ENCODE measurements around the gene MYL4.
A peak's percentile ranks its signal among the peaks of the same experiment; 100 is the strongest.
"Not testable (repeated sequence)": the region's sequence is repeated elsewhere in the genome, so short reads cannot be mapped to it uniquely, and the experiment has no call there.

MYL4 gene

DNA sequence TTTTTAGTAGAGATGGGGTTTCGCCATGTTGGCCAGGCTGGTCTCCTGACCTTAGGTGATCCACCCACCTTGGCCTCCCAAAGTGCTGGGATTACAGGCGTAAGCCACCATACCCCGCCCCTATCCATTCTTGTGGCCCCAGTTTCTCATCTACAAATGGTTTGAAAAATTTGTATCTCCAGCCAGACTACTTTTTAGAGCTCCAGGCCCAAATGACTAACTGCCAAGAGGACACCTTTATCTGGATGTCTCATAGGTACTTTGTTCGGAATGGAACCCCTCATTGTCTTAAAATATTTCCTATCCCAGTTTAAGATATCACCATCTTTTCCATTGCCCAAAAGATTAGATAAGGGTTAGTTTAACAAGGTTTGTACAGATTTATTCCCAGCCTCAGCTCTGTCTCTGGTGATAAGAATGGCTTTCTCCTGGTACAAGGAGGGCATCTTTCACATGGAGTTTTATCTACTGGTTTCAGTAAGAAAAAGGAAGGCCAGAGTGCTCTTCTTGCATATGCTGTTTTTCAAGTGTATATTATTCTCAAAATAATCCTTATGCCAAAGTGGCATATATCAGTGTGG, 15.1 kb upstream of the MYL4 start:
- DNase-seq: no peak

DNA sequence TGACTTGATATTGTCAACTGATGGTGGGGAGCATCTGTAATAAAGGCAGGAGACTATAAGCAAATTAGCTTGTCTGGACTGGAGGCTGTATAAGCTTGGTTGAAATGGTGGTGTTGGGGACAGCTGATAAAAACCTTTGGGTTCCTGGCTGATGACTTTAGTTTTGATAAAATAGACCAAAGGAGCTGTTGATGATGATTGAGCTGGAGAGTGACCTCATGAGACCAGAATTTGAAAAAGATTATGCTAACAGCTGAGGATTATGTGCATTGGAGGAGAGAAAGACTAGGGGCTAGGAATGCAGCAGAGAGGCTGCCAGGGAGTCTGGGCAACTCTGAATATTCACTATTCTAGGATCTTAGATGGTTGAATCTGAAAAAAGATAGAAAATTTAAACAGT, 11.3 kb upstream of the MYL4 start:
- no peak for DNase-seq

- no peak for DNase-seq
Observed at GRCh38 chr17:47199627-47200324, 9.4 kb upstream of the MYL4 start.

- DNase-seq: no peak
Observed at GRCh38 chr17:47200325-47200664, 8.9 kb upstream of the MYL4 start.

DNA sequence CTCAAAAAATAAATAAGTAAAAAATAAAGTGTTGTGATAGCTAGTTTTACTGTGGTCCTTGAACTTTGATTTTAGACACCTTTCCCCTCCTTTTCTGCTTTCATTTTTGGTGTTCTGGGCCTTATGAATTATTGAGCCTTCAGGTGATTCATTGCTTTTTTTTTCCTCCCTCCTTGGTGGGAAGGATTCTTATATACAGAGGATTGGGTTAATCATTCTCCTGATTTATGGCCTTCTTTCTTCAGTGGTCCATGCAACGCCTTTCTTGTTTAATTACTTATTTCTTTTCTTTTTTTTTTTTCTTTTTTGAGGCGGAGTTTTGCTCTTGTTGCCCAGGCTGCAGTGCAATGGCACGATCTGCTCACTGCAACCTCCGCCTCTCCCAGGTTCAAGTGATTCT, 8.0 kb upstream of the MYL4 start:
- no peak for DNase-seq

- DNase-seq: no peak
Observed at GRCh38 chr17:47203984-47204721, 5.0 kb upstream of the MYL4 start.

DNA sequence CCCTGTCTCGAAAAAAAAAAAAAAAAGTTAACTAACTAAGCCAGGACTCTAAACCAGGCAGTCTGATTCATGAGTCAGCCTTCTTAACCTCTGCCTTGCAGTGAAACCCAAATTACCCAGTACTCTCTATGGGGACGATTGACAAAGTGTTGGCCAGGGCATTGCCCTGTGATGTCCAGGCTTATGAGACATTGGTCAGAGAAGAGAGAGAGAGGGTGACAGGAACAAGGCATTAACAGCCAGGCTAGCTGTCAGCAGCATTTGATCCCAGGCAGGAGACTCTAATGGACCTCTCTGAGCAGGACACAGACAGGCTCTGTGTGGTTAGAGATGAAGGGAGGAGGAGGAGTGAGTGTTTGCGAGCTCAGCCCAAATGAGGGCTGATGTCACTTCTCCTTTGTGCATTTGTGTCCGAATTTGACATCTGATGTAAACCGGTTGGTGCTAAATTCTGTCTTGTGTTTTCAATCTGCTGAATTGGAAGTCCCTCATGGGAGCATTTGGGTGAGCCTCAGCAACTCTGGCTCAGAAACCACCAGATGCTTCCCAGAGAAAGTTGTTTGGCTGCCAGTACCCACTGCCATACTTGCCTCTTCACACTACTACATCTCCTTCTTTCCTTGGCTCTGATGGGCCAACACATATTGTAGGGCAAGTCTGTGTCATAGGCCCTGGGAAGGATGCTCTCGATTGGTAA, 4.3 kb upstream of the MYL4 start:
- DNase-seq: peak; percentile 7

- peak; percentile 84 for DNase-seq
Observed at GRCh38 chr17:47205419-47205963, 3.7 kb upstream of the MYL4 start.

- DNase-seq: no peak
Observed at GRCh38 chr17:47207143-47208067, 1.7 kb upstream of the MYL4 start.

DNA sequence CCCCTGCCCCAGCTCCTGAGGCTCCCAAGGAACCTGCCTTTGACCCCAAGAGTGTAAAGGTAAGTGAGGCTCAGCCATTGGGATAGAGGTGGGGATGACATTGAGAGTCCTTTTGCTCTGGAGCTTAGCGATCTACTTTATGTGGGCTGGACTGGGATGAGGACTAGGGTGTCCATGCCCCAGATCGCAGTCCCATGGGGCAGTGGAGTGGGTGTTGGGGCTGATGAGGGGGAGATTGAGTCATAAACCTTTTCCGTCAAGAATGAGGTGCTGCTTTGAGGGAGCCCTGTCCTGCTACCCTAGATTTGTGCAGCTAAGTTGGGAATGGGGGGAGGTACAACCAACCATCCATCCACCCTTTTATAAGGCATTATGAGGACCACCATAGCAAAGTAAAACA, 351 bp downstream of the MYL4 start:
- DNase-seq: no peak

DNA sequence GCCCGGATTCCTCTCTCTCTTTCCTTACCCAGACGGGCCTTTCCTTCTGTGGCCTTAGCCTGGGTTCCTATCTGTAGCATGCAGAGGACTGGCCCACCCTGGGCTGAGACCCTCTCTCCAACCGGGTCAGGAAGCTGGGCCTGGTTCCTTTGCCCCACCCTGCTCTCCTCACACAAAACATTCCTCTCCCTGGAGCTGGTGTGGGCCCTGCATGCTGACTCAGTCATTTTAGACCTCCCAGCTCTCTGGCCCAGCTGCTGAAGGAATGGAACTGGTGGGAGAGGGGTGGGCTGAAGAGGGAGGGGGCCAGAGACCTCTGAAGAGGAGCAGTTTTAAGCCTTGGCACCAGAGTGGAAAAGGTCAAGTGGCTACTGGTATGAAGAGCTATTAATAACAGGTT, 957 bp downstream of the MYL4 start:
- no peak for DNase-seq

DNA sequence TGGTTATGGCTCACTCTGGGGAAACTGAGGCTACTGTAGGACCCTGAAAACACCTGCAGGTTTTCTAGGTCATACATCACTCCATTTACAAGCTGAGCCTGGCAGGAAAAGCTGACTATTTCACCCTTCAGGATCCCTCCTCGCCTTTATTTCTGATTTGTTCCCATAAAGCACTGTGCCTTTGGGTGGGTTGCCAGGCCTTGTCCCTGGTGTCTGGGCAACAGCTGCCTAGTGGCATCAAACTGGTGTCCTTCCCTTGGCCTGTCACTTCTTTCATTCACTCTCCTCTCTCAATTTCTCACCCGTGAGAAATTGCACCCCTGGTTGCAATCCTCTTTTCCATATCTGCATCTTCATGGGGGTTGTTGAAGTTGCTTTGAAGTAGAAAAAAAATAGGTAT, 1.6 kb downstream of the MYL4 start:
- DNase-seq: no peak

DNA sequence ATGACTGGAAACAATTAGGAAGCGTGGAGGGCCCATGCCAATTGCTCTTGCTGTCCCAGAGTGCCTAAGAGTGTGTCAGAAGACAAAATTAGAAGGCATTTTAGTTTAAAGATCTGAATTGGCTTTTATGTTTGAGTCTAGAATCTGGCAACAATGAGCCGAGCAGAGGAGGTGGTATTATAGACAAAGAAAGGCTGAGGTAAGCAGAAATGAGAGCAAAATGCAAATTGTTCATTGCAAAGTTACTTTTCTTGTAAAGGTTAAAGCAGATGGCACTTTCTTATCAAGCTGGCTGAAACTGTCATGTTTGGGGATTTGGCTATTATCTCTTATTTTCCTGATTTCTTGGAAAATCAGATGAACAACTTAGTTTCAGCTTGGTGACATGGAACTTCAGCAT, 3.3 kb downstream of the MYL4 start:
- DNase-seq: no peak

GRCh38 chr17:47213540-47213939, 4.4 kb downstream of the MYL4 start:
- DNase-seq: no peak

DNA sequence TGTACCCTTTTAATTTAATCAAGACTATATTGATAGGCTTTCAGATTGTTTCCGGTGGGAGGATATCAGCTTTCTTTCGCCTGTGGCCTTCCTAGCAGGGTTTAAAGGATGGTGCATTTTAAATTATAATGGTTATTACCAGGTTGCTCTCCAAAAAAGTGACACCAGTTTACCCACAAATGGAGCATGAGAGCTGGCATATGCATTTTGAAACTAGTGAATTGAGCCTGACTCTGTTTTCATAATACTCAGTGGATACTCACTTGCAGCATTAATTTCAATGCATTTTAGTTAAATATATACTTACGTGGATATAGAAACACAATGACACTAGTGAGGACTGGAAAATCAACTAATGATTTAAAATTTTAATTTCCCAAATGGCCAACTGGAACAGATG, 5.8 kb downstream of the MYL4 start:
- DNase-seq: no peak

DNA sequence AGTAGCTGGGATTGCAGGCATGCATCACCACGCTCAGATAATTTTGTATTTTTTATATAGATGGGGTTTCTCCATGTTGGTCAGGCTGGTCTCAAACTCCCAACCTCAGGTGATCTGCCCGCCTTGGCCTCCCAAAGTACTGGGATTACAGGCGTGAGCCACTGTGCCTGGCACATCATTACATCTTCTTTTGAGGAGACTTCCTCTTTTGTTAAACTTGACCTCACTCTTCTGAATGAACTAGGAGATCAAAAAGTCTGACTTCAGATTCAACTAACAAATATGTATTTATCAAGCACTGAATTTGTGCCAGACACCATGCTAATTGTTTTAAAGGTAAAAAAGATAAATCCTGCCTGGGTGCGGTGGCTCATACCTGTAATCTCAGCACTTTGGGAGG, 7.7 kb downstream of the MYL4 start:
- DNase-seq: not testable (repeated sequence)

- not testable (repeated sequence) for DNase-seq
Observed at GRCh38 chr17:47217279-47217678, 8.1 kb downstream of the MYL4 start.

GRCh38 chr17:47218896-47219430, 9.8 kb downstream of the MYL4 start:
- DNase-seq: no peak

DNA sequence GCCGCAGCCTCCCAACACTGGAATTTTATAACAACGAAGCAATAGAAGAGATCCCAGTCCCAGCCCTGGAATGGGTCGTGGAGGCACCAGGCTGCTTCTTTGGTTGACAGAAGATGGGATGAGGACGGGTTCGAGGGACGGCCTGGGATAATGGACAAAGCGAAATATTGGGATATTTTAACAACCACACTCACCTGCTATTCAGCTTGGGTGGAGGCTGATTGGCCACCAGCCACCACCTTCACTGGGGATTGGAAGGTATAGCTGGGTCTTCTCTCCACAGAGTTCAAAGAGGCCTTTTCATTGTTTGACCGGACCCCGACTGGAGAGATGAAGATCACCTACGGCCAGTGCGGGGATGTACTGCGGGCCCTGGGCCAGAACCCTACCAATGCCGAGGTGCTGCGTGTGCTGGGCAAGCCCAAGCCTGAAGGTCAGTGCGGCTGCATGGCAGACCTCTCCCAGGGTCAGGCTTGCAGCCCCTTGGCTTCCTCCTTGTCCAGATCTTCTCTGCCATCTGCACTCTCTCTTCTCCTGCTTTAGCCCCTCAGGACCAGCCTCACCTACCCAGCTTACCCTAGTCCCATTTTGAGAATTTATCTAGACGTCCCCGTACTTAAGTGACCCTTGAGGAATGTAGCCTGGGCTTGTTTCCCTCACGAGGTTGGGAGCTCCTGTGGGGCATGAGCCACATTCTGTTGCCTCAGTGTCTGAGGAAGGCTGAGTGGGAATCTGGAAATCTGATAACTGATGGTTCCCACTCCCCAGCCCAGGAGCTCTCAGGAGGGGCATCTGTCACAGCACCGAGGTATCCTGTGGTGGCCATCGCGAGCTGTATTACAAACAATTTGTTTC, 10.7 kb downstream of the MYL4 start:
- DNase-seq: no peak

- DNase-seq: no peak
Observed at GRCh38 chr17:47220531-47220999, 11.4 kb downstream of the MYL4 start.

GRCh38 chr17:47221154-47221553, 12.0 kb downstream of the MYL4 start:
- DNase-seq: no peak

Data from NCI-H2029 (cell line).